Neuronal stem cell (in vitro differentiated cells): ENCODE results near the gene CHST15.

ENCODE experiments used
- DNase-seq: peaks from one replicate; pipeline ENCODE4 v3.0.0-alpha.2; 2013; ENCODE audit warnings: low spot score
- H2AFZ ChIP-seq: one replicate; pipeline ENCODE4 v1.6.1; 2013; ENCODE audit warnings: mild to moderate bottlenecking, low read length, inconsistent platforms
- H2AK5ac ChIP-seq: 2 replicates; pipeline ENCODE4 v1.6.1; 2013; ENCODE audit warnings: low read depth, mild to moderate bottlenecking, inconsistent platforms, low read length, moderate library complexity, mixed read lengths
- H2BK120ac ChIP-seq: 2 replicates; pipeline ENCODE4 v1.6.1; 2013; ENCODE audit warnings: low read depth, mild to moderate bottlenecking, inconsistent platforms, low read length, moderate library complexity, mixed read lengths
- H2BK12ac ChIP-seq: one replicate; pipeline ENCODE4 v1.6.1; 2013; ENCODE audit warnings: low read length, inconsistent platforms
- H2BK15ac ChIP-seq: 2 replicates; pipeline ENCODE4 v1.6.1; 2013; ENCODE audit warnings: mild to moderate bottlenecking, low read length, inconsistent platforms, mixed read lengths
- H2BK5ac ChIP-seq: one replicate; pipeline ENCODE4 v1.6.1; 2013; ENCODE audit warnings: inconsistent platforms, mild to moderate bottlenecking, low read length, moderate library complexity
- H3K14ac ChIP-seq: one replicate; pipeline ENCODE4 v1.6.1; 2013; ENCODE audit warnings: low read length, inconsistent platforms
- H3K18ac ChIP-seq: 2 replicates; pipeline ENCODE4 v1.6.1; 2013; ENCODE audit warnings: low read length, inconsistent platforms
- H3K23ac ChIP-seq: 2 replicates; pipeline ENCODE4 v1.6.1; 2013; ENCODE audit warnings: low read depth, mild to moderate bottlenecking, mixed read lengths, low read length, inconsistent platforms; ENCODE audit not compliant: poor library complexity
- H3K27ac ChIP-seq: replicated peaks from 3 replicates; pipeline ENCODE4 v1.5.1; 2013; ENCODE audit warnings: low read length, inconsistent platforms
- H3K27me3 ChIP-seq, 3 experiments: 2 replicates each; pipeline ENCODE4 v1.6.1; 2013; ENCODE audit warnings: low read length in 3 of 3, mild to moderate bottlenecking in 2 of 3, inconsistent platforms in 1 of 3, low read depth in 1 of 3, mixed read lengths in 1 of 3, moderate library complexity in 1 of 3; ENCODE audit not compliant: control insufficient read depth in 3 of 3, insufficient read depth in 3 of 3
- H3K36me3 ChIP-seq, 2 donors: replicated peaks in 1 of 2; 2 replicates each; pipeline ENCODE4 v1.6.1; 2013; ENCODE audit warnings: low read length in 2 of 2; ENCODE audit not compliant: control insufficient read depth in 2 of 2, insufficient read depth in 2 of 2
- H3K4ac ChIP-seq: 2 replicates; pipeline ENCODE4 v1.6.1; 2013; ENCODE audit warnings: inconsistent platforms, mild to moderate bottlenecking, low read length, moderate library complexity
- H3K4me1 ChIP-seq, 2 donors: 1 replicate in 1 of 2; 2 replicates in 1 of 2; pipeline ENCODE4 v1.6.1; 2013; ENCODE audit warnings: low read length in 2 of 2, low read depth in 1 of 2; ENCODE audit not compliant: control insufficient read depth in 2 of 2, insufficient read depth in 1 of 2
- H3K4me2 ChIP-seq: one replicate; pipeline ENCODE4 v1.6.1; 2013; ENCODE audit warnings: mild to moderate bottlenecking, low read length, inconsistent platforms; ENCODE audit not compliant: insufficient read depth, poor library complexity, severe bottlenecking
- H3K4me3 ChIP-seq, 2 donors: 2 replicates each; pipeline ENCODE4 v1.5.1; 2013; ENCODE audit warnings: low read length in 2 of 2, mild to moderate bottlenecking in 2 of 2, inconsistent platforms in 1 of 2, moderate library complexity in 1 of 2
- H3K79me1 ChIP-seq: one replicate; pipeline ENCODE4 v1.6.1; 2013; ENCODE audit warnings: low read depth, mild to moderate bottlenecking, inconsistent platforms, low read length, moderate library complexity
- H3K9ac ChIP-seq: one replicate; pipeline ENCODE4 v1.6.1; 2013; ENCODE audit warnings: mild to moderate bottlenecking, low read depth, low read length, inconsistent platforms; ENCODE audit not compliant: poor library complexity
- H3K9me3 ChIP-seq, 2 donors: replicated peaks in 1 of 2; 2 replicates each; pipeline versions ENCODE3 to v1.6.1; 2013; ENCODE audit warnings: low read length in 2 of 2, mild to moderate bottlenecking in 2 of 2, inconsistent platforms in 1 of 2, low read depth in 1 of 2, mixed read lengths in 1 of 2, moderate library complexity in 1 of 2; ENCODE audit not compliant: control insufficient read depth in 2 of 2, insufficient read depth in 1 of 2
- H4K8ac ChIP-seq: one replicate; pipeline ENCODE4 v1.6.1; 2013; ENCODE audit warnings: low read depth, mild to moderate bottlenecking, inconsistent platforms, low read length, moderate library complexity
- H4K91ac ChIP-seq: one replicate; pipeline ENCODE4 v1.6.1; 2013; ENCODE audit warnings: low read length, low read depth, mild to moderate bottlenecking, inconsistent platforms; ENCODE audit not compliant: poor library complexity
- WGBS, 2 donors: extraction: QIAGEN DNeasy Blood & Tissue Kit; methylation state at CpG; one replicate each; pipeline ENCODE4 v1.1.7; 2013; ENCODE audit warnings: missing lambda C conversion rate in 2 of 2, mixed read lengths in 1 of 2; ENCODE audit not compliant: insufficient read length in 2 of 2, insufficient replicate concordance in 1 of 2; ENCODE audit errors: extremely low coverage in 2 of 2; 5-methylcytosine and 5-hydroxymethylcytosine counted together

CHST15 gene

GRCh38 chr10:124041675-124042445 is 51.5 kb downstream of the CHST15 start:
- no CpG with 5 or more reads among the region's 11 CpGs for WGBS, 2 donors
- H3K79me1 ChIP-seq = no peaks in the 10 kb centered on the region
- no peak overlapping the region for H4K8ac ChIP-seq
- H3K9ac ChIP-seq = no peak overlapping the region
- H3K4me2 ChIP-seq = no peak overlapping the region
- H3K4me3 ChIP-seq = no peak overlapping the region
- no peak overlapping the region for H2BK12ac ChIP-seq
- no peak overlapping the region for H3K14ac ChIP-seq
- H2BK120ac ChIP-seq = no peak overlapping the region
- H3K4me1 ChIP-seq = no peaks in the 10 kb centered on the region
- no peak overlapping the region for H3K18ac ChIP-seq
- no peak overlapping the region for H3K27ac ChIP-seq
- H3K36me3 ChIP-seq = peaks cover 0 to 72% of the 10 kb centered on the region in 2 donors
- no peak overlapping the region for H2AFZ ChIP-seq
- no peak overlapping the region for H2BK15ac ChIP-seq
- no peak for DNase-seq
- H2AK5ac ChIP-seq = no peak overlapping the region
- H2BK5ac ChIP-seq = no peak overlapping the region
- H3K23ac ChIP-seq = no peak overlapping the region
- no peak overlapping the region for H4K91ac ChIP-seq
- H3K4ac ChIP-seq = no peak overlapping the region
- H3K27me3 ChIP-seq = no peaks in the 10 kb centered on the region
- H3K9me3 ChIP-seq = peaks cover 0 to 9% of the 10 kb centered on the region in 2 donors

- WGBS, 2 donors = no CpG with 5 or more reads among the region's 7 CpGs
- H3K18ac ChIP-seq = no peak overlapping the region
- H4K8ac ChIP-seq = no peak overlapping the region
- no peaks in the 10 kb centered on the region for H3K27me3 ChIP-seq
- no peak overlapping the region for H2BK120ac ChIP-seq
- H3K23ac ChIP-seq = no peak overlapping the region
- no peak overlapping the region for H2BK15ac ChIP-seq
- H2BK5ac ChIP-seq = no peak overlapping the region
- peaks cover 0 to 72% of the 10 kb centered on the region in 2 donors for H3K36me3 ChIP-seq
- H3K4me1 ChIP-seq = peaks cover 2 to 8% of the 10 kb centered on the region in 2 donors
- no peak overlapping the region for H2BK12ac ChIP-seq
- H4K91ac ChIP-seq = no peak overlapping the region
- H3K27ac ChIP-seq = no peak overlapping the region
- H3K4ac ChIP-seq = no peak overlapping the region
- H3K9ac ChIP-seq = no peak overlapping the region
- no peak for DNase-seq
- no peak overlapping the region for H2AFZ ChIP-seq
- H3K4me3 ChIP-seq = no peak overlapping the region
- no peaks in the 10 kb centered on the region for H3K9me3 ChIP-seq
- no peak overlapping the region for H2AK5ac ChIP-seq
- no peak overlapping the region for H3K4me2 ChIP-seq
- H3K79me1 ChIP-seq = no peaks in the 10 kb centered on the region
- no peak overlapping the region for H3K14ac ChIP-seq
These were observed 52.8 kb downstream of the CHST15 start for GRCh38 chr10:124040451-124041188.

GRCh38 chr10:124039483-124040013 is 53.9 kb downstream of the CHST15 start:
- Histone ChIP-seq H3K9ac (no peak overlapping the region), H3K9me3 (no peaks in the 10 kb centered on the region), H2AFZ (no peak overlapping the region), H3K4me1 (peaks cover 2 to 8% of the 10 kb centered on the region in 2 donors), H3K4me3 (no peak overlapping the region), H2BK15ac (no peak overlapping the region), H3K27me3 (no peaks in the 10 kb centered on the region), H2BK120ac (no peak overlapping the region), H3K18ac (no peak overlapping the region), H3K79me1 (no peaks in the 10 kb centered on the region), H3K27ac (no peak overlapping the region), H2BK5ac (no peak overlapping the region), H3K36me3 (peaks cover 0 to 65% of the 10 kb centered on the region in 2 donors), H4K8ac (no peak overlapping the region), H3K4me2 (no peak overlapping the region), H3K14ac (no peak overlapping the region), H2AK5ac (no peak overlapping the region), H4K91ac (no peak overlapping the region), H3K23ac (no peak overlapping the region), H2BK12ac (no peak overlapping the region), H3K4ac (no peak overlapping the region)
- DNase-seq = no peak
- no CpG with 5 or more reads among the region's 11 CpGs for WGBS, 2 donors

GRCh38 chr10:124037784-124038183 is 55.6 kb downstream of the CHST15 start:
- no peak overlapping the region for H3K23ac ChIP-seq
- no peak overlapping the region for H2AK5ac ChIP-seq
- no peak overlapping the region for H3K18ac ChIP-seq
- no CpG with 5 or more reads among the region's 8 CpGs for WGBS, 2 donors
- H2BK12ac ChIP-seq = no peak overlapping the region
- no peaks in the 10 kb centered on the region for H3K79me1 ChIP-seq
- DNase-seq = no peak
- no peak overlapping the region for H2BK5ac ChIP-seq
- H3K14ac ChIP-seq = no peak overlapping the region
- peaks cover 2 to 8% of the 10 kb centered on the region in 2 donors for H3K4me1 ChIP-seq
- no peak overlapping the region for H2BK15ac ChIP-seq
- H4K8ac ChIP-seq = no peak overlapping the region
- H2BK120ac ChIP-seq = no peak overlapping the region
- no peaks in the 10 kb centered on the region for H3K27me3 ChIP-seq
- H3K9ac ChIP-seq = no peak overlapping the region
- H2AFZ ChIP-seq = no peak overlapping the region
- H3K4me2 ChIP-seq = no peak overlapping the region
- no peak overlapping the region for H3K4ac ChIP-seq
- no peak overlapping the region for H4K91ac ChIP-seq
- H3K9me3 ChIP-seq = no peaks in the 10 kb centered on the region
- no peak overlapping the region for H3K27ac ChIP-seq
- H3K36me3 ChIP-seq = peaks cover 0 to 49% of the 10 kb centered on the region in 2 donors
- H3K4me3 ChIP-seq = no peak overlapping the region
